ENCODE measurements around the gene RAD23A.
A peak's percentile ranks its signal among the peaks of the same experiment; 100 is the strongest.

The RAD23A gene

DNA sequence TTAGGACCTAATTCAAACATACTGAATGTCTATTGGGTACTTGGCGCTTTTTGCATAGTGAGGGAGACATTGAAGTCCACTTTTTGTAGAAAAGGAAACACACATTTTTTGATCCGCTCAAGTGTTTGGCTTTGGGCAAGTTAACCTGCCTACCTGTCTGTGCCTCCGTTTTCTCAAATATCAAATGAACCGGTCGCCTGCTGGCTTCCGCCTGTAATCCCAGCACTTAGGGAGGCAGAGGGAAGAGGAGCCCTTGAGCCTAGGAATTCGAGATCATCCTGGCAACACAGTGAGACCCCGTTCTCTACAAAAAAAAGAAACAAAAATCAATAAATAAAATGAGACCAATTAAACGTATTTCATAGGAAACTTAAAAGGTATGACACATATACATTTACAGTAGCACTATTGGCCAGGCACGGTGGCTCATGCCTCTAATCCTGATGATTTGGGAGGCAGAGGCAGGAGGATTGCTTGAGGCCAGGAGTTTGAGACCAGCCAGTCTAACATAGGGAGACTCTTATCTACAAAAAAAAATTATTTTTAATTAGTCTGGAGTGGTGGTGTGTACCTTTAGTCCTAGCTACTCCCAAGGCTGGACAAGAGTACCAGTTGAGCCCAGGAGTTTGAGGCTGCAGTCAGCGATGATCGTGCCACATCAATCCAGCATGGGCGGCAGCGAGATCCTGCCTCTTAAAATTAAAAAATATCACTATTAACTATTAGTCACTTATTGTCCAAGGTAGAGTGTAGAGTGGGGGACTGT lies 1.3 kb downstream of the RAD23A start:
- Histone ChIP-seq H3K27me3 (ENCODE audit: insufficient read depth, low read depth) (no peaks in the 10 kb centered on the region), H3K36me3 (ENCODE audit: insufficient read depth) (peaks cover 13% of the 10 kb centered on the region), H3K9ac (peak overlapping the region; percentile 87), H3K27ac (peak overlapping the region; percentile 84; the same call in 1 of the 2 replicates), H3K4me2 (peak overlapping the region; percentile 93), H3K79me2 (ENCODE audit: insufficient read depth, low read depth) (peaks cover 24% of the 10 kb centered on the region), H2AFZ (ENCODE audit: low read depth) (no peak overlapping the region), H3K4me1 (ENCODE audit: low read depth, poor library complexity, severe bottlenecking) (peaks cover 41% of the 10 kb centered on the region), H4K20me1 (ENCODE audit: insufficient read depth) (no peaks in the 10 kb centered on the region), H3K4me3 (IDR thresholded peaks at IDR 0.05; ENCODE audit: insufficient read depth, low read depth, low read length) (no peak overlapping the region)
- TF ChIP-seq, protein P1, sequence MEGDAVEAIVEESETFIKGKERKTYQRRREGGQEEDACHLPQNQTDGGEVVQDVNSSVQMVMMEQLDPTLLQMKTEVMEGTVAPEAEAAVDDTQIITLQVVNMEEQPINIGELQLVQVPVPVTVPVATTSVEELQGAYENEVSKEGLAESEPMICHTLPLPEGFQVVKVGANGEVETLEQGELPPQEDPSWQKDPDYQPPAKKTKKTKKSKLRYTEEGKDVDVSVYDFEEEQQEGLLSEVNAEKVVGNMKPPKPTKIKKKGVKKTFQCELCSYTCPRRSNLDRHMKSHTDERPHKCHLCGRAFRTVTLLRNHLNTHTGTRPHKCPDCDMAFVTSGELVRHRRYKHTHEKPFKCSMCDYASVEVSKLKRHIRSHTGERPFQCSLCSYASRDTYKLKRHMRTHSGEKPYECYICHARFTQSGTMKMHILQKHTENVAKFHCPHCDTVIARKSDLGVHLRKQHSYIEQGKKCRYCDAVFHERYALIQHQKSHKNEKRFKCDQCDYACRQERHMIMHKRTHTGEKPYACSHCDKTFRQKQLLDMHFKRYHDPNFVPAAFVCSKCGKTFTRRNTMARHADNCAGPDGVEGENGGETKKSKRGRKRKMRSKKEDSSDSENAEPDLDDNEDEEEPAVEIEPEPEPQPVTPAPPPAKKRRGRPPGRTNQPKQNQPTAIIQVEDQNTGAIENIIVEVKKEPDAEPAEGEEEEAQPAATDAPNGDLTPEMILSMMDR (conservative IDR thresholded peaks at IDR 0.05; ENCODE audit: low read depth, low read length) = no peak

GRCh38 chr19:12947702-12948611 lies 2.3 kb downstream of the RAD23A start:
- no peak overlapping the region; the same call in 1 of the 2 replicates for H3K4me2 ChIP-seq
- no peaks in the 10 kb centered on the region for H3K27me3 ChIP-seq (ENCODE audit: insufficient read depth, low read depth)
- H3K4me3 ChIP-seq (IDR thresholded peaks at IDR 0.05; ENCODE audit: insufficient read depth, low read depth, low read length) = no peak overlapping the region
- H2AFZ ChIP-seq (ENCODE audit: low read depth) = no peak overlapping the region
- peaks cover 31% of the 10 kb centered on the region for H3K4me1 ChIP-seq (ENCODE audit: low read depth, poor library complexity, severe bottlenecking)
- peaks cover 20% of the 10 kb centered on the region for H3K79me2 ChIP-seq (ENCODE audit: insufficient read depth, low read depth)
- H3K27ac ChIP-seq = no peak overlapping the region
- H3K9ac ChIP-seq = no peak overlapping the region; the same call in 1 of the 2 replicates
- peaks cover 12% of the 10 kb centered on the region for H3K36me3 ChIP-seq (ENCODE audit: insufficient read depth)
- TF ChIP-seq, protein P1 (conservative IDR thresholded peaks at IDR 0.05; ENCODE audit: low read depth, low read length) = no peak
- H4K20me1 ChIP-seq (ENCODE audit: insufficient read depth) = no peaks in the 10 kb centered on the region

DNA sequence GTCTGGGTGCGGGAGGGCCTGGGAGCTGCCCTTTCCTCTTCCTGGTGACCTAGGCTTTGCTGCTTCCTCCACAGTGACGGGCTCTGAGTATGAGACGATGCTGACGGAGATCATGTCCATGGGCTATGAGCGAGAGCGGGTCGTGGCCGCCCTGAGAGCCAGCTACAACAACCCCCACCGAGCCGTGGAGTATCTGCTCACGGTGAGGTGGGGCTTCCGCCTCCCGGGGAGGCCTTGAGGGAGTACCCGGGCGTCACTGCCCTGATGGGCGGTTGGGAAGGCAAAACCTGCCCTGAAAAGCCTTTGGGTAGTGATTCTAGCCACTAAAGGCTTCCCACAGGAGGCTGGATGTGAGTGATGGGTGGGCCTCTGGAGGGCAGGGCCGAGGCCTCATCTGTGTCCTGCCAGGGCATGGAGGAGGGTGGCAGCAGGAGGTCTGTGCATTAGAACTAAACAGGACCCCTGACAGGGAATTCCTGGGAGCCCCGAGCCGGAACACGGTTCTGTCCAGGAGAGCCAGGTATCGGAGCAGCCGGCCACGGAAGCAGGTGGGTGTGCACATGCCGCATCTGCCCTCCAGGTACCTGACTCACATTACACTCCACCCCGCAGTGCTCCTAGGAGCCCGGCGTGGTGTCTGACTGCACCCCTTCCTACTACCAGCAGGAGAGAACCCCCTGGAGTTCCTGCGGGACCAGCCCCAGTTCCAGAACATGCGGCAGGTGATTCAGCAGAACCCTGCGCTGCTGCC lies 3.1 kb downstream of the RAD23A start:
- Histone ChIP-seq H3K27me3 (ENCODE audit: insufficient read depth, low read depth) (no peaks in the 10 kb centered on the region), H3K27ac (no peak overlapping the region), H4K20me1 (ENCODE audit: insufficient read depth) (no peaks in the 10 kb centered on the region)

More for the DNA sequence above, 3.1 kb downstream of the RAD23A start:
- TF ChIP-seq, protein P1 (conservative IDR thresholded peaks at IDR 0.05; ENCODE audit: low read depth, low read length) = no peak
- H3K4me2 ChIP-seq = no peak overlapping the region
- no peak overlapping the region for H2AFZ ChIP-seq (ENCODE audit: low read depth)
- H3K4me1 ChIP-seq (ENCODE audit: low read depth, poor library complexity, severe bottlenecking) = peaks cover 28% of the 10 kb centered on the region
- H3K79me2 ChIP-seq (ENCODE audit: insufficient read depth, low read depth) = peaks cover 20% of the 10 kb centered on the region
- H3K4me3 ChIP-seq (IDR thresholded peaks at IDR 0.05; ENCODE audit: insufficient read depth, low read depth, low read length) = no peak overlapping the region
- peaks cover 5% of the 10 kb centered on the region; the same call in 1 of the 2 replicates for H3K36me3 ChIP-seq (ENCODE audit: insufficient read depth)
- no peak overlapping the region for H3K9ac ChIP-seq
